ENCODE data around the gene ULK4.
"Not testable (repeated sequence)": the region's sequence is repeated elsewhere in the genome, so short reads cannot be mapped to it uniquely, and the experiment has no call there.

The ULK4 gene

DNA sequence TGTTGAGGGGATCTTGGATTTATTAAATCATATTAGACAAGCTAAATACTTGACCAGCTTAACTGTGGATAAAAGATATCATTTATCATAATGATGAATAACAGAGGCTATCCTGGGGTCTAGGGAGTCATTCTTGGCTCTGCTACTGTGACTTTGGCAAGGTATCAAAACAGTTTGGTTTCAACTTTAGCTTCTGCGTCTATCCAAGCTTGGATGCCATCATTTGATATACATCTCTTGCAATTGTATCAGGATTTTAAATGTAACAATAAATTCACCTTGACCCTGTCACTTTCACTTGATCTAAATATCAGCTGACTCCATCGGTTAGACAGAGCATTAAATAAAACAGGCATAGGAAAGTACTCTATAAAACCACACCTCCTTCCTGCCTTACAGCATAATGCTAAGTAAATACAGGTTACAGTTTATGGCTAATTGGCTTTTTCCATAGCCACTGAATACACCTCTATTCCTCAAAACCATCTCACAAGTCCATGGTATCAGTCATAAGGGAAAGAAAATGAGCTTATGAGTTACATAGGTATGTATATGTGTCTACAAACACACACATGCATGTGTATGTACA lies 499.7 kb downstream of the ULK4 start:
- H3K4me1 ChIP-seq (ENCODE audit: control insufficient read depth, insufficient read depth, low read length): no peaks in the 10 kb centered on the region
- no peak overlapping the region for H3K4me3 ChIP-seq (ENCODE audit: insufficient read depth, low read depth, low read length)
- 90 to 96% methylated on average over 2 of the region's 2 CpGs for WGBS, 2 experiments
- H3K27ac ChIP-seq (ENCODE audit: insufficient read depth, low read depth, low read length, poor library complexity, severe bottlenecking): no peak overlapping the region
- no peaks in the 10 kb centered on the region for H3K9me3 ChIP-seq (ENCODE audit: control insufficient read depth, low read length)
- no peaks in the 10 kb centered on the region for H3K36me3 ChIP-seq (ENCODE audit: control insufficient read depth, insufficient read depth, low read length)
- H3K27me3 ChIP-seq (ENCODE audit: control insufficient read depth, insufficient read depth, low read length, poor library complexity, severe bottlenecking): no peaks in the 10 kb centered on the region

DNA sequence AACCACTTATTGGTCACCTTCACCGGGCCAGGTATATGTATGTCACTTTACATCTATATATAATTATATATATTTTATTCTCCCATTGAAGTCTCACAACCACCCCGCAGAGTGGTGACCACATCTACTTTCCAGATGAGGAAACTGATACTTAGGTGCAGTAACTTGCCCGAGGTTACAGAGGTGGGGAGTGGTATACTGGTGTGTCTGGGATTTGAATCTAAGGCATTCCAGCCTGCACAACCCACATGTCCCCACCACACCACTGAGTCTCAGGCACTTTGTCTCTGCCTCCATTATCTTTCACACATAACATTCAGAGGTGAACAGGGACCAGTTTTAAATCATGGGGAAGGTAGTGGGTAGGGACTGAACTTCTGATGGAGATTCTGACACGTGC lies 501.2 kb downstream of the ULK4 start:
- Histone ChIP-seq H3K9me3 (ENCODE audit: control insufficient read depth, low read length) (no peaks in the 10 kb centered on the region), H3K27ac (ENCODE audit: insufficient read depth, low read depth, low read length, poor library complexity, severe bottlenecking) (no peak overlapping the region)
- WGBS, 2 experiments: 96 to 100% methylated on average over 2 to 3 of the region's 4 CpGs

DNA sequence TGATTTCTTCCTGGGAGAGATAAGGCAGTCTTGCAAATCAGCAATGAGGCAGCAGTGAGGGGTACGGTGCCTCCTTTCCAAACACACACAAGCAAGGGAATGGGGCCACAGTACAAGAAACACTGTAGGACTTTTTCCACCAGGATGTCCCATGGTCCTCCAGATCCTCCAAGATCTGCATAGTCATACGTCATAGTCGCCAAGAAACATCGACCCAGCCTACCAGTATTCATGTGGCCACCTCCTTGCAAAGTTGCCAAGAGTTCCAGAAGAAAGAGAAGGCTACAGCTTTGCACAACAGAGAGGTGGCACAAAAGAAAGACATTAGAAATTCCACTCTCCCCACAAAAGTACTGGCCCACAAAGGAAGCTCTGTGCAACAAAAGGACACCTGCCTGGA lies 504.7 kb downstream of the ULK4 start:
- no peak overlapping the region for H3K4me3 ChIP-seq (ENCODE audit: insufficient read depth, low read depth, low read length)
- no peaks in the 10 kb centered on the region for H3K9me3 ChIP-seq (ENCODE audit: control insufficient read depth, low read length)
- no peaks in the 10 kb centered on the region for H3K27me3 ChIP-seq (ENCODE audit: control insufficient read depth, insufficient read depth, low read length, poor library complexity, severe bottlenecking)
- no peaks in the 10 kb centered on the region for H3K36me3 ChIP-seq (ENCODE audit: control insufficient read depth, insufficient read depth, low read length)
- H3K27ac ChIP-seq (ENCODE audit: insufficient read depth, low read depth, low read length, poor library complexity, severe bottlenecking): no peak overlapping the region
- WGBS, 2 experiments: 86 to 89% methylated on average over 4 of the region's 4 CpGs
- H3K4me1 ChIP-seq (ENCODE audit: control insufficient read depth, insufficient read depth, low read length): no peaks in the 10 kb centered on the region

More for the DNA sequence above, 501.2 kb downstream of the ULK4 start:
- H3K4me3 ChIP-seq (ENCODE audit: insufficient read depth, low read depth, low read length): no peak overlapping the region
- no peaks in the 10 kb centered on the region for H3K36me3 ChIP-seq (ENCODE audit: control insufficient read depth, insufficient read depth, low read length)
- H3K27me3 ChIP-seq (ENCODE audit: control insufficient read depth, insufficient read depth, low read length, poor library complexity, severe bottlenecking): no peaks in the 10 kb centered on the region
- H3K4me1 ChIP-seq (ENCODE audit: control insufficient read depth, insufficient read depth, low read length): no peaks in the 10 kb centered on the region

DNA sequence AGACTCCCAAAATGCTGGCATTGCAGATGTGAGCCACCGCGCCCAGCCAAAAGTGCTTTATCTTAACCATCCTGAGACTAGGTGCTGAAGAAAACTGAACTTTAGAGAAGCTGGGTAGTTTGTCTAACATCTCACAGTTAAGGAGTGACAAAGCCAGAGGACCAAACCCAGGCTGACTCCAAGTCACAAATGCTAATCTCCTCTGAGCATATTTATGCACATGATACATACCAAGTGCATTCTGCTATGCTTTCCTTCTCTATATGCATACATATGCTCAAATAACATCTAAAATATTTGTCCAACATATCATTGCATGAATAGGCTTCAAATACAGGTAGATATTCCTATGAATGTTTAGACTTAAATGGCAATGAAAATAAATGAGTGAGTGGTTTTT lies 505.7 kb downstream of the ULK4 start:
- Histone ChIP-seq H3K4me3 (ENCODE audit: insufficient read depth, low read depth, low read length) (no peak overlapping the region), H3K27me3 (ENCODE audit: control insufficient read depth, insufficient read depth, low read length, poor library complexity, severe bottlenecking) (no peaks in the 10 kb centered on the region), H3K4me1 (ENCODE audit: control insufficient read depth, insufficient read depth, low read length) (no peaks in the 10 kb centered on the region), H3K36me3 (ENCODE audit: control insufficient read depth, insufficient read depth, low read length) (no peaks in the 10 kb centered on the region), H3K9me3 (ENCODE audit: control insufficient read depth, low read length) (no peaks in the 10 kb centered on the region), H3K27ac (ENCODE audit: insufficient read depth, low read depth, low read length, poor library complexity, severe bottlenecking) (no peak overlapping the region)
- WGBS, 2 experiments: 95 to 97% methylated on average over 2 of the region's 2 CpGs

DNA sequence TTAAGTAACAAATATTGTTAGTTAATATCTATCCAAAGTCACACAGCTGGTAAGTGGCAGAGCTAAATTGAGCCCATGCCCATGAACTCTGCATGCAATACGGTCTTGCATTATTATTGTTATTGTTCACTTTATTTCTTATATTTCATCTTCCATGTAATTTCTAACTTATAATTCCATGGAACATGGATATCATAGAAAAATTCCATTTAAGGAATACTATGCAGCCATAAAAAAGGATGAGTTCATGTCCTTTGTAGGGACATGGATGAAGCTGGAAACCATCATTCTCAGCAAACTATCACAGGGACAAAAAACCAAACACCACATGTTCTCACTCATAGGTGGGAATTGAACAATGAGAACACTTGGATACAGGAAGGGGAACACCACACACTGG lies 508.3 kb downstream of the ULK4 start:
- H3K36me3 ChIP-seq (ENCODE audit: control insufficient read depth, insufficient read depth, low read length); H3K4me3 ChIP-seq (ENCODE audit: insufficient read depth, low read depth, low read length); H3K27me3 ChIP-seq (ENCODE audit: control insufficient read depth, insufficient read depth, low read length, poor library complexity, severe bottlenecking); H3K27ac ChIP-seq (ENCODE audit: insufficient read depth, low read depth, low read length, poor library complexity, severe bottlenecking); H3K4me1 ChIP-seq (ENCODE audit: control insufficient read depth, insufficient read depth, low read length); H3K9me3 ChIP-seq (ENCODE audit: control insufficient read depth, low read length): not testable (repeated sequence)
- 86% methylated on average over 1 of the region's 1 CpG; no CpG with 5 or more reads in 1 of the 2 experiments for WGBS, 2 experiments

DNA sequence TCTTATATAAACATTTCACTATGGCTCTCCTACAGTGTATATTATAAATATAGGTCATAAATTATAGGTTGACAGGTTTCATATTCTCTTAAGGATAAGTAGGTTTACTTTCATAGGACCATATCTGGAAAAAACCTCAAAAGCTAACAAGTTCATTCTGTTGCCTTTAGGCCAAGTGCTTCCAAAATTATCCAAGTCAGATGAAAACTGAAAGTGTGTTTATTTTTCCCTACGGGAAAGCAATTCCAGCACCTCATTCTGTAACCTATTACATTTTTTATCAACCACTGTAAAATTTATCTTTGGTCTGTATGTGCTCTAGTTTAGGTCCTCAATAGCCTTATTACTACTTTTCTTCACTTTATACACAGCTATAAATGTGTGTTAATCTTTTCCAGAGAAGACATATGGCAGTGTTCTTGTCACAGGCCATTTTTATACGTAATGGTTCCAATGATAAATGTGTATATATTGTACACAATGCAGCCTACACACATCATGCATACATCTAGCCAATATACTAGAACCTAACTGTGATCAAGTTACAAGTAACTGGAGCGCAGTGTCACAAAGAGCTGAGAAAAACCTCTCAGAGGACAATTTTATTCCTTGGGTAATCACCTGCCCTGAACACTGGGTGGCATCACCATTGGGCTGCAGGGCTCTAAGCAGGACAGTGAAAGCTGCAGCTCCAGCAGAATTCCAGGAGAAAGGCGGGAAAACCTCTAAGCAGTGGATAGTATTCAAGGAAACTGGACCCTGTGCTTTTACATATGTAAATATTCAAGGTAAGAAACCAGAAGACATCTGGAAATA lies 511.3 kb downstream of the ULK4 start:
- H3K9me3 ChIP-seq (ENCODE audit: control insufficient read depth, low read length): no peaks in the 10 kb centered on the region
- no peaks in the 10 kb centered on the region for H3K4me1 ChIP-seq (ENCODE audit: control insufficient read depth, insufficient read depth, low read length)
- H3K27ac ChIP-seq (ENCODE audit: insufficient read depth, low read depth, low read length, poor library complexity, severe bottlenecking): no peak overlapping the region
- H3K4me3 ChIP-seq (ENCODE audit: insufficient read depth, low read depth, low read length): no peak overlapping the region
- 71 to 87% methylated on average over 2 to 3 of the region's 4 CpGs for WGBS, 2 experiments
- no peaks in the 10 kb centered on the region for H3K27me3 ChIP-seq (ENCODE audit: control insufficient read depth, insufficient read depth, low read length, poor library complexity, severe bottlenecking)
- no peaks in the 10 kb centered on the region for H3K36me3 ChIP-seq (ENCODE audit: control insufficient read depth, insufficient read depth, low read length)

DNA sequence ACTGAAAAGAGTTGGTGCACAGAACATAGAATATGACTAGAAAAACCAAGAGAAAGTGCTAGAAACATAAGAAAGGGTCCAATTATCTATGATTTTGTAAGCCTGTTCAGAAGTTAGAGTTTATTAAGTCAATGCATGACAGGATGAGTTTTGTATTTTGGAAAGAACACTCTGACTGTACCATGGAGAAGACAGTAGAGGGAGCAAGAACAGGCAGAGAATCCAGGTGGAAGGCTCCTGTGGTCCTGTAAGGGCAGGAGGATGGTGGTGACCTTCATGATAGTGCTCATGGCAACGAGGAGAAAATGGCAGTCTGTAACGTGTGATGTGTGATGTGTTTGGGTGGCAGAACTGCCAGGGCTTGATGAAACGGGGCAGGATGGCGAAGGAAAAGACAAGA lies 513.5 kb downstream of the ULK4 start:
- H3K27ac ChIP-seq (ENCODE audit: insufficient read depth, low read depth, low read length, poor library complexity, severe bottlenecking): no peak overlapping the region
- H3K4me1 ChIP-seq (ENCODE audit: control insufficient read depth, insufficient read depth, low read length): no peaks in the 10 kb centered on the region
- H3K9me3 ChIP-seq (ENCODE audit: control insufficient read depth, low read length): no peaks in the 10 kb centered on the region
- 82 to 88% methylated on average over 4 of the region's 4 CpGs for WGBS, 2 experiments
- H3K4me3 ChIP-seq (ENCODE audit: insufficient read depth, low read depth, low read length): no peak overlapping the region
- no peaks in the 10 kb centered on the region for H3K27me3 ChIP-seq (ENCODE audit: control insufficient read depth, insufficient read depth, low read length, poor library complexity, severe bottlenecking)
- H3K36me3 ChIP-seq (ENCODE audit: control insufficient read depth, insufficient read depth, low read length): no peaks in the 10 kb centered on the region

DNA sequence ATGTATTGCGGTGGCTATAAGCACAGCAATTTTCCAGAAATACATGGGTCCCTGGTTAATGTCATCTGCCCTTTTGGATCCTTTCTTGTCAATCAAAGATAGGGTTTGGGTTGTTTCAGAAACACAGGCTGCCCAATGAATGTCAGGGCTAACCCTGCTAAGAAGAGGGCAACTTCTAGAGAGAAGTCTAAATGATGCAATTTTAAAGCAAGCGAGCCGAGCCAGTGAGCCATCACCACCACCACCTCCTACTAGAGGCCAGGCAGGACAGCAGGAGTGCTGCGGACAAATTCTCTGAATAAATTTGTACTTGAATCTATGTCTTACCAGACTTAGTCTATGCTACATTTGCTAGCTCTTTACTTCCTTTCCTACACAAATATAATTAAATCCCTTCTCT lies 514.2 kb downstream of the ULK4 start:
- 96 to 99% methylated on average over 4 of the region's 4 CpGs for WGBS, 2 experiments
- H3K9me3 ChIP-seq (ENCODE audit: control insufficient read depth, low read length): no peaks in the 10 kb centered on the region
- no peaks in the 10 kb centered on the region for H3K4me1 ChIP-seq (ENCODE audit: control insufficient read depth, insufficient read depth, low read length)
- H3K4me3 ChIP-seq (ENCODE audit: insufficient read depth, low read depth, low read length): no peak overlapping the region
- no peaks in the 10 kb centered on the region for H3K36me3 ChIP-seq (ENCODE audit: control insufficient read depth, insufficient read depth, low read length)
- no peak overlapping the region for H3K27ac ChIP-seq (ENCODE audit: insufficient read depth, low read depth, low read length, poor library complexity, severe bottlenecking)
- no peaks in the 10 kb centered on the region for H3K27me3 ChIP-seq (ENCODE audit: control insufficient read depth, insufficient read depth, low read length, poor library complexity, severe bottlenecking)

DNA sequence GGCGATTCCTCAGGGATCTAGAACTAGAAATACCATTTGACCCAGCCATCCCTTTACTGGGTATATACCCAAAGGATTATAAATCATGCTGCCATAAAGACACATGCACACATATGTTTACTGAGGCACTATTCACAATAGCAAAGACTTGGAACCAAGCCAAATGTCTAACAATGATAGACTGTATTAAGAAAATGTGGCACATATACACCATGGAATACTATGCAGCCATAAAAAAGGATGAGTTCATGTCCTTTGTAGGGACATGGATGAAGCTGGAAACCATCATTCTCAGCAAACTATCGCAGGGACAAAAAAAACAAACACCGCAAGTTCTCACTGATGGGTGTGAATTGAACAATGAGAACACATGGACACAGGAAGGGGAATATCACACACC lies 515.6 kb downstream of the ULK4 start:
- not testable (repeated sequence) for H3K4me1 ChIP-seq (ENCODE audit: control insufficient read depth, insufficient read depth, low read length); H3K27ac ChIP-seq (ENCODE audit: insufficient read depth, low read depth, low read length, poor library complexity, severe bottlenecking); H3K36me3 ChIP-seq (ENCODE audit: control insufficient read depth, insufficient read depth, low read length); H3K27me3 ChIP-seq (ENCODE audit: control insufficient read depth, insufficient read depth, low read length, poor library complexity, severe bottlenecking); H3K9me3 ChIP-seq (ENCODE audit: control insufficient read depth, low read length); H3K4me3 ChIP-seq (ENCODE audit: insufficient read depth, low read depth, low read length)
- 92 to 94% methylated on average over 2 of the region's 3 CpGs for WGBS, 2 experiments

DNA sequence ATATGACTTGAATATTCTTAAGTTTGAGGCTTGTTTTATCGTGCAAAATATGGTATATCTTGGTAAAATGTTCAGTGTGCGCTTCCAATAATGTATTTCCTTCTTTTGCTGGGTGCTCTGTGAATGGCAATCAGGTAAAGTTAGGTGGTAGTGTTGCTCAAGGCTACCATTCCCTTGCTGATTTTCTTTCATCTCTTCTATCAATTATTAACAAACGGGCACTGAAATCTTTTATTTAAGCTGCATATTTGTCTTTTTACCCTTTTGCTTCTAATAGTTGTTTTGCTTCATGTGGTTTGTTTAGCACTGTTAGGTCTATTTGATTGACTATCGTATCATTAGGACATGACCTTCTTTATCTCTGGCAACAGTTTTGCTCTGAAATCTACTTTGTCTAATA lies 520.3 kb downstream of the ULK4 start:
- no peaks in the 10 kb centered on the region for H3K27me3 ChIP-seq (ENCODE audit: control insufficient read depth, insufficient read depth, low read length, poor library complexity, severe bottlenecking)
- H3K4me3 ChIP-seq (ENCODE audit: insufficient read depth, low read depth, low read length): no peak overlapping the region
- H3K9me3 ChIP-seq (ENCODE audit: control insufficient read depth, low read length): no peaks in the 10 kb centered on the region
- no peak overlapping the region for H3K27ac ChIP-seq (ENCODE audit: insufficient read depth, low read depth, low read length, poor library complexity, severe bottlenecking)
- no peaks in the 10 kb centered on the region for H3K36me3 ChIP-seq (ENCODE audit: control insufficient read depth, insufficient read depth, low read length)
- WGBS, 2 experiments: 97 to 98% methylated on average over 3 to 4 of the region's 4 CpGs
- no peaks in the 10 kb centered on the region for H3K4me1 ChIP-seq (ENCODE audit: control insufficient read depth, insufficient read depth, low read length)
